Activated naive CD8-positive, alpha-beta T cell treated with anti-CD3 and anti-CD28 coated beads, Interleukin-2, amount 50 U/mL, for 24 hours (primary cell): ENCODE measurements around the gene RAB7B.
A peak's percentile ranks its signal among the peaks of the same experiment; 100 is the strongest.
"Not testable (repeated sequence)": the region's sequence is repeated elsewhere in the genome, so short reads cannot be mapped to it uniquely, and the experiment has no call there.

ENCODE experiments used
- ATAC-seq: fragments of 150-1000 bp; cut with Tn5 transposase; one replicate; pipeline ENCODE4 v1.10.0; 2021
- DNase-seq: peaks from one replicate; pipeline ENCODE4 v3.0.0; 2021
- H3K27ac Mint-ChIP-seq: one replicate; pipeline ENCODE4 v1.8.0; 2021; ENCODE audit warnings: mild to moderate bottlenecking, mixed read lengths
- H3K27me3 Mint-ChIP-seq: one replicate; pipeline ENCODE4 v1.8.0; 2021; ENCODE audit warnings: mixed read lengths
- H3K36me3 Mint-ChIP-seq: one replicate; pipeline ENCODE4 v1.8.0; 2021; ENCODE audit warnings: low read depth, mixed read lengths
- H3K4me1 Mint-ChIP-seq: one replicate; pipeline ENCODE4 v1.8.0; 2021; ENCODE audit warnings: mixed read lengths
- H3K4me3 Mint-ChIP-seq: one replicate; pipeline ENCODE4 v1.8.0; 2021; ENCODE audit warnings: mild to moderate bottlenecking, moderate library complexity, mixed read lengths
- H3K9me3 Mint-ChIP-seq: one replicate; pipeline ENCODE4 v1.8.0; 2021; ENCODE audit warnings: mixed read lengths

Gene RAB7B

DNA sequence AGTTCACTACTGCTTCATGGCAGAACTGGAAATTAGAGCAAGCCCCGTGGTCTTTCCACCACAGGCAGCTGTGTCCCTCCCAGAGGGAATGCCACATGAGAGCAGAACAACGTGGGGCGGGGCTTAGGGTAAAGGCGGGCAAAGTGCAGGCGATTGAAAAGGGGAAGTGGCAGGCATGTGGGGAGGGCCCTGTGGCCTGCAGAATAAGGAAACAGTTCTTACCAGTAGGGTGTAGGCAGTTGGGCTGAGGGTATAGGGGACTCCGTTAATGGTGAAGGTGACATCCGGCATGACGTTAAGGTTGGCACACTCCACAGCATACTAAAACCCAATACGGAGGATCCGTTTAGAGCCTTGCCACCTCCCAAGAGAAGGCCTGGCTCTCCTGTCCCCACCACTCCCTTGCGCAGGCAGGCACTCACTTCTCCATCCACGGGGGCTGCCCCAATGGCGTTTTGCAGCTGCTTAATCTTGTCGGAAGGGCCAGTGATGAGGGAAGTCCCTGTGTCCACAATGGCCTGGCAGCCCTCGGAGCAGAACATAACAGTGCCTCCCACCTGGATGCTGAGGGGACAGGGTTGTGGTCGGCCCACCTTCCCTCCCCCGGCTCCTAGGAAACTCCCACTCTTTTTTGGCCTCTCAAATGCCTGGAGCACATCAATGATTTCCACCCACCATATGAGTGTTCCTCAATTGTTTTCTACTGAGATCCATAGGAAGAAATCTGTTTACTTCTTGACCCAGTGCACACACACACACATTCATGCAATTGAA, 9.1 kb upstream of the RAB7B start:
- Mint-ChIP-seq H3K4me1 (peaks cover 31% of the 10 kb centered on the region), H3K4me3 (peak overlapping the region; percentile 21), H3K27me3 (peaks cover 2% of the 10 kb centered on the region), H3K27ac (peak overlapping the region; percentile 45), H3K9me3 (no peaks in the 10 kb centered on the region), H3K36me3 (no peaks in the 10 kb centered on the region)
- DNase-seq (peak; percentile 61), ATAC-seq (peak; percentile 90)

DNA sequence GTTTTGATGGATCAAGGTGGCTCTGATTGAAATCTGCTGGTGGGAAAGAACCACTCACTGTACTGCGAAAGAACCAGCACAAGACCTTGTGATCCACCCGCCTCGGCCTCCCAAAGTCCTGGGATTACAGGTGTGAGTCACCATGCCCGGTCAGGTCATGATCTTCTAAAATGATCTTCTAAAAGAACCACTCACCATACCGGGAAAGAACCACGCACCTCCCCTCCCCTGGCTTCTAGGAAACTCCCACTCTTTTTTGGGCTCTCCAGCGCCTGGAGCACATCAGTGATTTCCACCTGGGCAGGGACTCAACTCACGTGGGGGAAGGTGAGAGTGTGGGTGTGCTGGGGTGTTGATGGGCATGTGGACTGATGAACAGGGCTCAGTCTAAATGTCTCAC, 7.9 kb upstream of the RAB7B start:
- Mint-ChIP-seq H3K27me3 (peaks cover 4% of the 10 kb centered on the region), H3K4me1 (peaks cover 31% of the 10 kb centered on the region), H3K36me3 (no peaks in the 10 kb centered on the region), H3K27ac (peak overlapping the region; percentile 61), H3K4me3 (no peak overlapping the region), H3K9me3 (no peaks in the 10 kb centered on the region)
- DNase-seq (peak; percentile 23), ATAC-seq (peak; percentile 35)

DNA sequence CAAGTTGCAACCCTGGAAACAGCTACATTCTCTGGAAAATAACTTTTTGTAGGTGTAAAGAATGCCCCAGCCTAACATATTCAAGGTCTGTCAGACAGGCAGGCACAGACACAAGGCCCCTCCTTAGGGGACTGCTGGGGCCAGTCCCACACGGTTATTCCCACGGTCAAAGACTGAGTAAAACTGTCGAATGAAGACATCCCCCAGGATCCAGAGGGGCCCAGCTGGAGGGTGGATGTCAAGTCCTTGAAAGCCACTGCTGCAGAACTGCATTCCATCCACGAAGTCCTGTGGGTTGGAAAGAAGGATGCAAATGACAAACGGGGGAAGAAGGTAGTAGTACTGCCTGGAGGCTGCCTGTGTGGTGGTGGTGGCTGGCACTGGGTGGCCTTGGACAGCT, 6.9 kb upstream of the RAB7B start:
- H3K27me3 Mint-ChIP-seq, result peaks cover 6% of the 10 kb centered on the region
- no peak overlapping the region for H3K4me3 Mint-ChIP-seq
- no peaks in the 10 kb centered on the region for H3K9me3 Mint-ChIP-seq
- no peak overlapping the region for H3K27ac Mint-ChIP-seq
- H3K4me1 Mint-ChIP-seq, result peaks cover 31% of the 10 kb centered on the region
- no peak for DNase-seq
- H3K36me3 Mint-ChIP-seq, result no peaks in the 10 kb centered on the region
- no peak for ATAC-seq

DNA sequence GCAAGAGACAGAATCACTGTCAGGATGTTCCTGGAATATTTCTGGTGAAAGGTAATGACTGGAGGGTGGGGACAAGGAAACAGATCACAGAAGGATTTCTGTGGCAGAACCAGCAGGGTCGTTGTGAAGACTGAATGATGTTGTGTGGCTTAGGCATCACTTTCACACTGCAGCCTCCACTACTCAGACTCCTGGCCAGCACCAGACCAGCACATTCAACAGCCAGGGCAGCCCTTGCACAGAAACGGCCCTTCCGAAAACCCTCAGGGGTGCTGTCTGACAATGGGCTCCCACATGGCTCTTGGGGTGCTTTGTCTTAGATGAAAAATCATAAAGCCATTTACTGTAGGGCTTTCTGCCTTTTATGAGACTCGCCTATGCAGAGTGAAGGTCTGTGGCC, 3.8 kb upstream of the RAB7B start:
- no peak overlapping the region for H3K4me3 Mint-ChIP-seq
- H3K4me1 Mint-ChIP-seq, result peaks cover 33% of the 10 kb centered on the region
- no peaks in the 10 kb centered on the region for H3K36me3 Mint-ChIP-seq
- H3K9me3 Mint-ChIP-seq, result no peaks in the 10 kb centered on the region
- peaks cover 6% of the 10 kb centered on the region for H3K27me3 Mint-ChIP-seq
- ATAC-seq, result no peak
- DNase-seq, result no peak
- H3K27ac Mint-ChIP-seq, result no peak overlapping the region

DNA sequence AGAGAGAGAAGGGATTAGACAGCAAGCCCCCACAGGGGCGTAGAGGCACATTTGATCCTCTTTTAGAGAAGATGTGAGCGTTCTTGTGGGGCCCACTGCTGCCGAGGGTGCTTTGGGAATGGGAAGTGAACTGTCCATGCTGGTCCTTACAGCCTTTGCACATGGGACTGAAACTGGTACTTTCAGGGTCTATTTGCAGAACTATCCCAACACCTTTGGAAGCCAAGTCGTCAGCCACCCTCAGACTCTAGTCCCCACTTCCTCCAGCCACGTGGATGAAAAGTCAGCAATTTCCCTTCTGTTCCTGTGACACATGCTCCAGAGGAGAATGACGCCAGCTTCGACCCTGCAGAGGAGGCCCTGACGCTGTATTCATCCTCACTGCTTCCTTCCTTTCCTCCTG, 2.6 kb upstream of the RAB7B start:
- H3K9me3 Mint-ChIP-seq, result no peaks in the 10 kb centered on the region
- H3K36me3 Mint-ChIP-seq, result no peaks in the 10 kb centered on the region
- H3K27ac Mint-ChIP-seq, result no peak overlapping the region
- H3K4me1 Mint-ChIP-seq, result peaks cover 32% of the 10 kb centered on the region
- ATAC-seq (no peak), DNase-seq (no peak)
- peaks cover 6% of the 10 kb centered on the region for H3K27me3 Mint-ChIP-seq
- no peak overlapping the region for H3K4me3 Mint-ChIP-seq

DNA sequence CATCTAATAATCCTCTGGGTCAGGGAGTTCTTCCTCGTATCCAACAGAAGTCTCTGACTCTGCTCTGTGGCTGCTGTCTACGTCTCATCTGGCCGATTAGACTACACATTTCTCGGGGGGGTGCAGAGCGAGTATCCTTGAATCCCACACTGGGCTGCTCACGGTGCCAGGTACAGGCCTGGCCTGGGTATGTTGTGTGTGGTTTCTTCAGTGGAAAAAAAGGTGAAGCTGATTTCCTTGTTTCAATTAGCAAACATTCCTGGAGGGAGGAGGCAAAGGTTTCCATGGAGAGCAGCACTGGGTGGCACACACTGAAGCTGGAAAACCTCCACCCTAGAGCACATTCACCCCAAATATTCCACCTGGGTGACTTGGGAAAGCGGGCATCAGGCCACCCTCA, 2.0 kb upstream of the RAB7B start:
- no peak for ATAC-seq
- no peak for DNase-seq
- peaks cover 6% of the 10 kb centered on the region for H3K27me3 Mint-ChIP-seq
- no peaks in the 10 kb centered on the region for H3K9me3 Mint-ChIP-seq
- H3K27ac Mint-ChIP-seq, result no peak overlapping the region
- no peaks in the 10 kb centered on the region for H3K36me3 Mint-ChIP-seq
- H3K4me3 Mint-ChIP-seq, result no peak overlapping the region
- peaks cover 34% of the 10 kb centered on the region for H3K4me1 Mint-ChIP-seq

DNA sequence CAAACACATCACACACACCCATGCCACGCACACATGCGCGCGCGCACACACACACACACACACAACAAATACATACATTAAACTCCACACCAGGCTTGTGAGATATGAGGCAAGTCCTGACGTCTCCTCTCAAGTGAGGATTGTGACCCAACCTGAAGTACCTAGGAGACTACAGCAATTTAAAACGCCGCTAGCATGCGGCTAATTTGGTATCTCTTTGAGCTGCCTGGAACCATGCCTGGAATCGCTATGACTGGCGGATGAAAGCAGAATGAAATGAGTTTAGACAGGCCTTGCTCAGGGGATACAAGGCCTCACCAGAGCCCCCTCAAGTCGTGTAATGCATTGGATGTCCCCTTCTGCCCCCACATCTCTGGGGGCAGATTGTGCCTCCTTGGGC, 1.6 kb upstream of the RAB7B start:
- H3K4me1 Mint-ChIP-seq, result peaks cover 38% of the 10 kb centered on the region
- no peak for ATAC-seq
- DNase-seq, result no peak

DNA sequence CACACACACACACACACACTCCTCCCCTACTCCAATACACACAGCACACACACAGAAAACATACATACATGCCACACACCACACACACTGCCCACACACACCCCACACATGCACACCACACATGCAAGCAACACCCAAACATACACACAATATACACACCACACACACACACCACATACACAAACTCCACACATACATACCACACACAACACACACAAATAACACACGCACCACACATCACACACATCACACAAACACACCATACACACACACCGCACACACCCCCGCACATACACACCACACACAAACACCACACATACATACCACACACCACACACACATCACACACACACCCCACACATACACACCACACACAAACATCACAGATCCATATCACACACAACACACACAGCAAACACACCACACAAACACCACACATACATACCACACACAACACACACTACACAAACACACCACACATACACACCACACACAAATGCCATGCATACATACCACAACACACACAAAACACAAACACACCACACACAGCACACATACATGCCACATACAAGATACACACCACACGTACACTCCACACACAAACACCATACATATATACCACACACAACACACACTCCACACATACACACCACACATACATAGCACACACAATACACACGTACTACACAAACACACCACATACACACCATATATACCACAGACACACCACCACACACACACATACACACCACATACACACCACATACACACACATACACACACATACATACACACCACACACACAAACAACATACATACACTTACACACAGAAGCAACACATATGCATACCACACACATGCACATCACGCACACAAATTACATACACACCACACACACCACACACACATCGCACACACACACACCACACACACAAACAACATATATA, 932 bp upstream of the RAB7B start:
- H3K27ac Mint-ChIP-seq, result no peak overlapping the region
- DNase-seq, result no peak
- H3K4me3 Mint-ChIP-seq, result no peak overlapping the region

More for the DNA sequence above, 1.6 kb upstream of the RAB7B start:
- no peaks in the 10 kb centered on the region for H3K36me3 Mint-ChIP-seq
- H3K9me3 Mint-ChIP-seq, result no peaks in the 10 kb centered on the region
- no peak overlapping the region for H3K27ac Mint-ChIP-seq
- H3K27me3 Mint-ChIP-seq, result peaks cover 6% of the 10 kb centered on the region
- no peak overlapping the region for H3K4me3 Mint-ChIP-seq

DNA sequence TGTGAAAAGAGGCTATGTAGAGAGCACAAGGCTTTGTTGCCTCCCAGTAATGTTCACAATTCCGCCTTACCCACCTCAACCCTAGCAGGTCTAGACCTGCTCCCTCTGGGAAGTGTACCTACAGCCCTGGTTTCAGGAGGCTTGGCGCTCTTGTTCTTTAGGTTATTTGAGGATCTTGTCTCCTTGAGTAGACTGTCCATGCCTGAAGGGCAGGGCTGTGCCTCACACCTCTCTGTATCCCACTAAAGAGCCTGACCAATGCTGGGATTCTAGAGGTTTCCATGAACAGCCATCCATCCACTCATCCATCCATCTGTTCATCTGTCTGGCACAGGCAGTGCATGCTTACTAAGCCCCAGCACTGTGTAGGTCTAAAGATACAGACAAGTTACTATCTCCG, 1.0 kb downstream of the RAB7B start:
- H3K4me1 Mint-ChIP-seq, result peaks cover 38% of the 10 kb centered on the region
- no peak for ATAC-seq
- H3K4me3 Mint-ChIP-seq, result no peak overlapping the region
- no peaks in the 10 kb centered on the region for H3K9me3 Mint-ChIP-seq
- no peak for DNase-seq
- no peaks in the 10 kb centered on the region for H3K36me3 Mint-ChIP-seq
- no peak overlapping the region for H3K27ac Mint-ChIP-seq
- peaks cover 12% of the 10 kb centered on the region for H3K27me3 Mint-ChIP-seq

More for the DNA sequence above, 932 bp upstream of the RAB7B start:
- Mint-ChIP-seq H3K4me1 (peaks cover 38% of the 10 kb centered on the region), H3K27me3 (peaks cover 6% of the 10 kb centered on the region), H3K9me3 (no peaks in the 10 kb centered on the region), H3K36me3 (no peaks in the 10 kb centered on the region)
- no peak for ATAC-seq

DNA sequence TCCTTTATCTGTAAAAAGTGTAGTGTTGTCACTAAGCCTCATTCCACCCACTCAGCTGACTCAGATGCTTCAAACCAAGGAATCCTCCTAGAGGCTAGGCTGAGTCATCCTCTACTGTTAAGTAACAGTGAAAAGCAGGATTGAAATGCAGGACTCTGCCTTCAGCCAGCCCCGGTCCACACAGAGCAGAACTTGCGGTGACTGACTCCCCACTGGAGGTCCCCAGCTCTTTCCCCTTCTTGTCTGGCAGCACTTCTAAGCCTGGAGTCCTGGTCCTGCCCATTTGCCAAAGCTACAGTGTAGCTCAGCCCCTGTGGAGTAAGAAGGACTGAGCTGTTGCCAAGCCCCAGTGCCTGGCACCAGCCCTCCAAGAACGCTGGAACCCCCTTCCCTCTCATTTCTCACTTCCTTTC, 1.7 kb downstream of the RAB7B start:
- no peak overlapping the region for H3K4me3 Mint-ChIP-seq
- H3K27me3 Mint-ChIP-seq, result peaks cover 18% of the 10 kb centered on the region
- no peaks in the 10 kb centered on the region for H3K36me3 Mint-ChIP-seq
- peaks cover 42% of the 10 kb centered on the region for H3K4me1 Mint-ChIP-seq
- no peaks in the 10 kb centered on the region for H3K9me3 Mint-ChIP-seq
- H3K27ac Mint-ChIP-seq, result peak overlapping the region; percentile 75
- DNase-seq (peak; percentile 43), ATAC-seq (peak; percentile 84)

DNA sequence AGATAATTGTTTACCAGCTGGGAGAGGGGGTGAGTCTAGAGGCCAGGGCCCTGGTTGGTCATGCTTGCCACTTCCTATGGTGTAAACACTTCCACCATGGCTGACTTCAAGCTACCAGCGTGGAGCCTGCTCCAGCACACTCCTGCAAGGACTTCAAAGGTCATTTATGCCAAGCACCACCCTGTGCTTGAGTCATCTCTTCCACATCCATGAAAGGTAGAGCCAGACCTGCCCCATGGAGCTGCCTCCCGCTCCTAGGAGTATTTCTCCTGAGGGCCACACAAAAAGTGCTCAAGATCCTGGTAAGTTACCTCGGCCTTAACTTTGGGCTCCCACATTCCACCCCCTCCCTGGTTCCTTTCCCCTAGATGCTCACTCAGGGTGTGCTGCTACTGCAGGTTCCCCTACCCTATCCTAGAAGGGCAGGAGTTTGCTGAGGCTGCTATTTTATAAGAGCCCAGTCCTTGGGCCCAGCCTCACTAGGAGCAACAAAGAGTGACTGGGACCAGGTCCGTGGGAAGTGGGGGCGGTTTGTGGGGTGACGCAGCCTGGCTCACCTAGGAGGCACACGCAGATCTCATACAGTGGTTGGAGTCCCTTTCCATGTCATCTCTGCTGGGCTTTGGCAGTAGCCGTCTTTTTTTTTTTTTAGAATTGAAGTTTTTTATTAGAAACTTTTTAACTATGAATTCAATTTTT, 2.4 kb downstream of the RAB7B start:
- Mint-ChIP-seq H3K27ac (peak overlapping the region; percentile 75), H3K36me3 (no peaks in the 10 kb centered on the region), H3K4me3 (no peak overlapping the region), H3K27me3 (peaks cover 16% of the 10 kb centered on the region), H3K4me1 (peaks cover 42% of the 10 kb centered on the region), H3K9me3 (no peaks in the 10 kb centered on the region)
- DNase-seq, result peak; percentile 55
- ATAC-seq, result peak; percentile 60

DNA sequence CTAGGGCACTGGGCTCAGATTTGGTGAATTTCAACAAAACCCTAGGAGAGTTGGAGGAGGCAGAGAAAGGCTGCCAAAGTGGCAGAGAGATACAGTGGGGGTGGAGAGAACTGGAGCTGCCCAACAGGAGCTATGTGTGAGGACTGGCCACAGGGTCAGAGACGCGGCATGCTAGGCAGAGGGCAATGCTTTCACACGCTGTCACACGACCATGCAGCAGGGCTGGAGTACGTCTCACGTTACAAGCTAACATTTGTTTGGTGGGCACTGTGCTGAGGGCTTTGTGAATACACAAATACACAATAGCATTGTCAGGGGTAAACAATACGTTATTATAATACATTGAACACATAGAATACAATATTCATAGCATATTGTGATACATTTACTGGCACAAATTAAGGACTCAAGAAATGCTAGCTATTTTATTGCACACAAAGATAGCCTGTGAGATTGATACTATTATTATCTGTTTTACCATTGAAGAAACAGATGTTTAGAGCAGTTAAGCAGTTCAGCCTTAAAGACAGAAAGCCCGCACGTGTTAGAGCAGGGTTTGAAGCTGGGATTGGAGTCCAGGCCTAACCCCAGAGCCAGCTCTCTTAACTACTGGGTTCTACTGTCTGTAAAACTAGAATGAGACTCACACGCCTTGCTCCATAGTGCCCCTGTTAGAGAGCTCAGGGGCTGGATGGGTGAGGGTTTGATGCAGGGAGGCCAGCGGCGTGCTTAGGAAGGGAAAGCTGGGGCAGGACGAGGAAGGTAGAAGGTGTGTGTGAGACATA, 4.5 kb downstream of the RAB7B start:
- H3K36me3 Mint-ChIP-seq, result no peaks in the 10 kb centered on the region
- H3K27ac Mint-ChIP-seq, result no peak overlapping the region

DNA sequence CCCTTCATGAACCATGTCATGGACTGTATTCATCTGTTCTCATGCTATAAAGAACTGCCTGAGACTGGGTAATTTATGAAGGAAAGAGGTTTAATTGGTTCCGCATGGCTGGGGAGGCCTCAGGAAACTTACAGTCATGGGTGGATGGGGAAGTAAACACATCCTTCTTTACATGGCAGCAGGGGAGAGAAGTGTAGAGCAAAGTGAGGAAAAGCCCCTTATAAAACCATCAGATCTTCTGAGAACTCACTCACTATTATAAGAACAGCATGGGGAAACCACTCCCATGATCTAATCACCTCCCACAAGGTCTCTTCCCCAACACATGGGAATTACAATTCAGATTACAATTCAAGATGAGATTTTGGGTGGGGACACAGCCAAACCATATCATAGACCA, 6.6 kb downstream of the RAB7B start:
- not testable (repeated sequence) for H3K9me3 Mint-ChIP-seq, H3K36me3 Mint-ChIP-seq, H3K4me3 Mint-ChIP-seq, H3K27ac Mint-ChIP-seq, ATAC-seq, DNase-seq
- peaks cover 16% of the 10 kb centered on the region for H3K27me3 Mint-ChIP-seq
- H3K4me1 Mint-ChIP-seq, result peaks cover 21% of the 10 kb centered on the region

More for the DNA sequence above, 4.5 kb downstream of the RAB7B start:
- Mint-ChIP-seq H3K9me3 (no peaks in the 10 kb centered on the region), H3K4me3 (no peak overlapping the region), H3K4me1 (peaks cover 32% of the 10 kb centered on the region), H3K27me3 (peaks cover 14% of the 10 kb centered on the region)
- no peak for ATAC-seq
- DNase-seq, result no peak

DNA sequence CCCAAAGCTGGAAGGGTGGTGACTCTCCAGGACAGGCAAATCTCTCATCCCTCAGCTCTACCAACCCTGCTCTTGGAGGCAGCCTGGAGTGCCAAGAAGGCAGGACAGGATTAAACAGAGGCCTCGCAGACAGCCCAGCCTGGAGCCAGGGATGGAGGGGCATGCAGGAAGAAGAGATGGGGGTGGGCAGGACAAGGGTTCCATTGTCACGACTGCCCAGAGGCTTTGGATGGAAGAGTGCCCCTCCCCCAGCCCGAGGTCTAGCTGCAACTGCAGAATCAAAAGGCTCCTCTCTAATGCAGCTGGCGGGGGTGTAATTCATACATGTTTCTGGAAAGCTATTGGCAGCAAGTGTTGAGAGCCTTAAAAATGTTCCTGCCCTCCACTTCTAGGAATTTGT, 8.8 kb downstream of the RAB7B start:
- Mint-ChIP-seq H3K9me3 (no peaks in the 10 kb centered on the region), H3K27me3 (peaks cover 28% of the 10 kb centered on the region), H3K36me3 (no peaks in the 10 kb centered on the region), H3K4me3 (no peak overlapping the region), H3K4me1 (peaks cover 4% of the 10 kb centered on the region), H3K27ac (no peak overlapping the region)
- ATAC-seq (no peak), DNase-seq (no peak)
